GM04504 (cell line): ENCODE measurements around the gene NAALADL2.
A peak's percentile ranks its signal among the peaks of the same experiment; 100 is the strongest.

ENCODE experiments used
- DNase-seq: peaks from one replicate; pipeline ENCODE4 v3.0.0-alpha.2; 2012; ENCODE audit warnings: low read depth

Gene NAALADL2

GRCh38 chr3:175001091-175001490, 142.0 kb downstream of the NAALADL2 start:
- no peak for DNase-seq

GRCh38 chr3:175002732-175003143, 143.6 kb downstream of the NAALADL2 start:
- peak; percentile 96 for DNase-seq

GRCh38 chr3:175003590-175003989, 144.5 kb downstream of the NAALADL2 start:
- DNase-seq, result no peak

- no peak for DNase-seq
These were observed 146.1 kb downstream of the NAALADL2 start for GRCh38 chr3:175005193-175005592.

- peak; percentile 34 for DNase-seq
These were observed 146.7 kb downstream of the NAALADL2 start for GRCh38 chr3:175005881-175006280.

- DNase-seq, result no peak
These were observed 148.2 kb downstream of the NAALADL2 start for GRCh38 chr3:175007306-175007705.

- DNase-seq, result no peak
These were observed 150.2 kb downstream of the NAALADL2 start for GRCh38 chr3:175009295-175009694.

GRCh38 chr3:175015056-175015635, 156.0 kb downstream of the NAALADL2 start:
- DNase-seq, result no peak

GRCh38 chr3:175018946-175019727, 160.0 kb downstream of the NAALADL2 start:
- DNase-seq, result no peak

- DNase-seq, result no peak
These were observed 161.0 kb downstream of the NAALADL2 start for GRCh38 chr3:175020101-175020500.

- no peak for DNase-seq
These were observed 170.7 kb downstream of the NAALADL2 start for GRCh38 chr3:175029828-175030227.

GRCh38 chr3:175039875-175040274, 180.7 kb downstream of the NAALADL2 start:
- no peak for DNase-seq

- DNase-seq, result no peak
These were observed 182.2 kb downstream of the NAALADL2 start for GRCh38 chr3:175041369-175041768.

GRCh38 chr3:175046601-175047000, 187.5 kb downstream of the NAALADL2 start:
- DNase-seq, result no peak

GRCh38 chr3:175047786-175048185, 188.7 kb downstream of the NAALADL2 start:
- no peak for DNase-seq

- DNase-seq, result peak; percentile 43
These were observed 198.3 kb downstream of the NAALADL2 start for GRCh38 chr3:175057401-175057800.

- no peak for DNase-seq
These were observed 200.7 kb downstream of the NAALADL2 start for GRCh38 chr3:175059788-175060187.

- no peak for DNase-seq
These were observed 206.4 kb downstream of the NAALADL2 start for GRCh38 chr3:175065497-175065896.

- no peak for DNase-seq
These were observed 207.7 kb downstream of the NAALADL2 start for GRCh38 chr3:175066617-175067415.

- DNase-seq, result no peak
These were observed 209.5 kb downstream of the NAALADL2 start for GRCh38 chr3:175068587-175068986.

- DNase-seq, result no peak
These were observed 211.8 kb downstream of the NAALADL2 start for GRCh38 chr3:175070946-175071345.

GRCh38 chr3:175073219-175073905, 214.2 kb downstream of the NAALADL2 start:
- no peak for DNase-seq
